ENCODE results near the gene ICAM5. TPM values are rescaled to one million over a fixed set of nuclear protein-coding genes. Genes with fewer than 3 reads are reported as not detected.

Gene ICAM5
- total RNA-seq, 1 experiment from 2014 or later, result 19.2 TPM

DNA sequence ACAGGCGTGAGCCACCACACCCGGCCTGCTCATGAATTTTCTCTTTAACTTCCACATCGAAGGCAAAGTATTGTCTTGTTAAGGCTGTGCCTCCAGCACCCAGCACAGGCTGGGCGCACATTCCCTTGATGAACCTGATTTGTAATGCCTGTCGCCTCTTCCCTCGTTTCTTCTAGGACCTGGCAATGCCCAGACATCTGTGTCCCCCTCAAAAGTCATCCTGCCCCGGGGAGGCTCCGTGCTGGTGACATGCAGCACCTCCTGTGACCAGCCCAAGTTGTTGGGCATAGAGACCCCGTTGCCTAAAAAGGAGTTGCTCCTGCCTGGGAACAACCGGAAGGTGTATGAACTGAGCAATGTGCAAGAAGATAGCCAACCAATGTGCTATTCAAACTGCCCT lies 15.2 kb upstream of the ICAM5 start:
- H3K4me1 ChIP-seq (replicated peaks; ENCODE audit: insufficient read depth), result peaks cover 32% of the 10 kb centered on the region
- no peak overlapping the region for H3K4me3 ChIP-seq
- H3K27ac ChIP-seq, result no peak overlapping the region
- H3K9me2 ChIP-seq (ENCODE audit: insufficient read depth), result no peaks in the 10 kb centered on the region
- CTCF ChIA-PET, result interaction anchor here (0.7 kb wide), 1 partner anchor 1109 kb away, joined by 5 read pairs; no protein-coding TSS in a partner anchor
- intact Hi-C loops (cut with micrococcal nuclease; ENCODE audit: unreplicated experiment), result no loop called here
- no TSS peak for BruUV-seq (replicated peaks)
- no peak overlapping the region for H3K4me2 ChIP-seq
- no peak for TF ChIP-seq EZH2 (IDR thresholded peaks at IDR 0.05; ENCODE audit: low read depth)
- TF ChIP-seq, protein P1, sequence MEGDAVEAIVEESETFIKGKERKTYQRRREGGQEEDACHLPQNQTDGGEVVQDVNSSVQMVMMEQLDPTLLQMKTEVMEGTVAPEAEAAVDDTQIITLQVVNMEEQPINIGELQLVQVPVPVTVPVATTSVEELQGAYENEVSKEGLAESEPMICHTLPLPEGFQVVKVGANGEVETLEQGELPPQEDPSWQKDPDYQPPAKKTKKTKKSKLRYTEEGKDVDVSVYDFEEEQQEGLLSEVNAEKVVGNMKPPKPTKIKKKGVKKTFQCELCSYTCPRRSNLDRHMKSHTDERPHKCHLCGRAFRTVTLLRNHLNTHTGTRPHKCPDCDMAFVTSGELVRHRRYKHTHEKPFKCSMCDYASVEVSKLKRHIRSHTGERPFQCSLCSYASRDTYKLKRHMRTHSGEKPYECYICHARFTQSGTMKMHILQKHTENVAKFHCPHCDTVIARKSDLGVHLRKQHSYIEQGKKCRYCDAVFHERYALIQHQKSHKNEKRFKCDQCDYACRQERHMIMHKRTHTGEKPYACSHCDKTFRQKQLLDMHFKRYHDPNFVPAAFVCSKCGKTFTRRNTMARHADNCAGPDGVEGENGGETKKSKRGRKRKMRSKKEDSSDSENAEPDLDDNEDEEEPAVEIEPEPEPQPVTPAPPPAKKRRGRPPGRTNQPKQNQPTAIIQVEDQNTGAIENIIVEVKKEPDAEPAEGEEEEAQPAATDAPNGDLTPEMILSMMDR (conservative IDR thresholded peaks at IDR 0.05), result no peak
- no peaks in the 10 kb centered on the region for H3K36me3 ChIP-seq (ENCODE audit: low read depth)
- H2AFZ ChIP-seq, result no peak overlapping the region
- peaks cover 43% of the 10 kb centered on the region for H3F3A ChIP-seq (ENCODE audit: insufficient read depth, low read depth)
- H3K9me3 ChIP-seq (ENCODE audit: insufficient read depth, low read depth), result no peaks in the 10 kb centered on the region
- POLR2A ChIA-PET (ENCODE audit: unreplicated experiment), result no interaction called here
- H4K20me1 ChIP-seq (ENCODE audit: insufficient read depth), result no peaks in the 10 kb centered on the region
- H3K79me2 ChIP-seq (ENCODE audit: low read depth), result peaks cover 16% of the 10 kb centered on the region
- DNase-seq, result no peak
- H3K27me3 ChIP-seq (ENCODE audit: insufficient read depth, low read depth), result no peaks in the 10 kb centered on the region

DNA sequence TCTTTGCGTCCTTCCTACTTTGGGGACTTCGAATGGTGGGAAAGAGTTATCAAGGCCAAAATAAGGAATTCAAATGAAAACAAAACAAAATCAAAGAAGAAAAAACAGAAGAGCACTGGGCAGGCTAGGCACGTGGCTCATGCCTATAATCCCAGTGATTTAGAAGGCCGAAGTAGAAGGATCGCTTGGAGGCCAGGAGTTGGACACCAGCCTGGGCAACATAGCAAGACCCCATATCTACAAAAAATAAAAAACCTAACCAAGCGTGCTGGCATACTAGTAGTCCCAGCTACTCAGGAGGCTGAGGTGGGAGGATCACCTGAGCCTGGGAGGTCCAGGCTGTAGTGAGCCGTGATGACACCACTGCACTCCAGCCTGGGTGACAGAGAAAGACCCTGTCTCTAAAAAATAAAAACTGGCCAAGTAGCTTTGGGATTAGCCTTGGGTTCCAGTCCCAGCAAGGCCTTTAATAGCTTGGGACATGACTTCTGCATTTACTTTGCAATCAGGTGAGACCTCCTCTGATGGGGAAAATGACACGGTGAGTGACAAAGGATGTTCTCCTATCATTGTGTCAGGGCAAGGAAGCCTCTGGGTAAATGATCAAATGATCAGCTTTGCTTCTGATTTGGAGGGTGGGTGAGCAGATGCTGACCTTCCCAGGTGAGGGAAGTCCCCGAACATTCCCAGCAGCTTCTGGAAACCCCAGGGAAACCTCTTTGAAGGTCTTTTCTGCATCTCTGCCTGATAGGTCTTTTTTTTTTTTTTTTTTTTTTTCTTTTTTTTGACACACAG lies 11.8 kb upstream of the ICAM5 start:
- TSS peak; percentile 50 for BruUV-seq (replicated peaks)
- peaks cover 44% of the 10 kb centered on the region for H3F3A ChIP-seq (ENCODE audit: insufficient read depth, low read depth)
- no peaks in the 10 kb centered on the region for H3K27me3 ChIP-seq (ENCODE audit: insufficient read depth, low read depth)
- no peaks in the 10 kb centered on the region for H3K9me2 ChIP-seq (ENCODE audit: insufficient read depth)
- no peaks in the 10 kb centered on the region for H4K20me1 ChIP-seq (ENCODE audit: insufficient read depth)
- no peak overlapping the region for H3K4me3 ChIP-seq
- H3K27ac ChIP-seq, result peak overlapping the region; percentile 64
- CTCF ChIA-PET, result interaction anchor here (0.6 kb wide), 3 partner anchors 23 to 342 kb away, joined by 4 to 7 read pairs (median 5); partner anchors contain the start of gene OLFM2
- peaks cover under 1% of the 10 kb centered on the region; the same call in 1 of the 2 replicates for H3K79me2 ChIP-seq (ENCODE audit: low read depth)
- no peak for DNase-seq
- H3K36me3 ChIP-seq (ENCODE audit: low read depth), result no peaks in the 10 kb centered on the region
- H3K4me1 ChIP-seq (replicated peaks; ENCODE audit: insufficient read depth), result peaks cover 26% of the 10 kb centered on the region
- TF ChIP-seq, protein P1 (conservative IDR thresholded peaks at IDR 0.05), result no peak
- no peak for TF ChIP-seq EZH2 (IDR thresholded peaks at IDR 0.05; ENCODE audit: low read depth)
- H3K9me3 ChIP-seq (ENCODE audit: insufficient read depth, low read depth), result no peaks in the 10 kb centered on the region
- H3K4me2 ChIP-seq, result no peak overlapping the region
- intact Hi-C loops (cut with micrococcal nuclease; ENCODE audit: unreplicated experiment), result no loop called here
- POLR2A ChIA-PET (ENCODE audit: unreplicated experiment), result no interaction called here
- H2AFZ ChIP-seq, result no peak overlapping the region

DNA sequence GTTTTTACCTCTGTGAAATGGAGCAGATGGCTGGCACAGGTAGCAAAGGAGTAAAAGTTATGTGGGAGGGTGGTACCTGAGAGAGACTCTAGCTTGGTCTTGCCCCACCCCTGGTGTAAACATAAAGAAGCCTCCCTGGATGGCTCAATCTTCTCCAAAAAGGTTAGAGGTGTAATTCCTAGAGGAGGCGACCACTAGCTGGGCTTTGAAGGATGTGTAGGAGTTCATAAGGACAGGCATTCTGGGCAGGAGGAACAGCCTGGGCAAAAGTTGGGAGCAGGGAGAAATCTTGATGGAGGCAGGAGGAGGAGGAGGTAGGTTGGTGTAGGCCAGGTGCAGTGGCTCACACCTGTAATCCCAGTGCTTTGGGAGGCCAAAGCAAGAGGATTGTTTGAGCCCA lies 10.8 kb upstream of the ICAM5 start:
- no peak overlapping the region for H3K4me3 ChIP-seq
- no peak overlapping the region for H3K27ac ChIP-seq
- H2AFZ ChIP-seq, result no peak overlapping the region
- BruUV-seq (replicated peaks), result no TSS peak
- POLR2A ChIA-PET (ENCODE audit: unreplicated experiment), result interaction anchor here (0.6 kb wide), 1 partner anchor 9 kb away, joined by 3 read pairs; no protein-coding TSS in a partner anchor
- H3K36me3 ChIP-seq (ENCODE audit: low read depth), result no peaks in the 10 kb centered on the region
- peaks cover 46% of the 10 kb centered on the region for H3F3A ChIP-seq (ENCODE audit: insufficient read depth, low read depth)
- H3K79me2 ChIP-seq (ENCODE audit: low read depth), result no peaks in the 10 kb centered on the region
- H4K20me1 ChIP-seq (ENCODE audit: insufficient read depth), result no peaks in the 10 kb centered on the region
- no peaks in the 10 kb centered on the region for H3K27me3 ChIP-seq (ENCODE audit: insufficient read depth, low read depth)
- CTCF ChIA-PET, result no interaction called here
- H3K4me1 ChIP-seq (replicated peaks; ENCODE audit: insufficient read depth), result peaks cover 36% of the 10 kb centered on the region
- intact Hi-C loops (cut with micrococcal nuclease; ENCODE audit: unreplicated experiment), result no loop called here
- no peaks in the 10 kb centered on the region for H3K9me2 ChIP-seq (ENCODE audit: insufficient read depth)
- TF ChIP-seq EZH2 (IDR thresholded peaks at IDR 0.05; ENCODE audit: low read depth), result no peak
- TF ChIP-seq, protein P1 (conservative IDR thresholded peaks at IDR 0.05), result no peak
- H3K4me2 ChIP-seq, result no peak overlapping the region
- no peaks in the 10 kb centered on the region for H3K9me3 ChIP-seq (ENCODE audit: insufficient read depth, low read depth)
- no peak for DNase-seq

Data from PC-9 (cell line).